ENCODE results near the gene SMG9. TPM values are rescaled to one million over a fixed set of nuclear protein-coding genes. Genes with fewer than 3 reads are reported as not detected.
A peak's percentile ranks its signal among the peaks of the same experiment; 100 is the strongest.

SMG9 gene
- total and polyA plus RNA-seq, 2 of the 13 experiments (the other 11 are each of a cell fraction or from before 2014, with no cell fraction given) = 16.1 to 18.7 TPM

DNA sequence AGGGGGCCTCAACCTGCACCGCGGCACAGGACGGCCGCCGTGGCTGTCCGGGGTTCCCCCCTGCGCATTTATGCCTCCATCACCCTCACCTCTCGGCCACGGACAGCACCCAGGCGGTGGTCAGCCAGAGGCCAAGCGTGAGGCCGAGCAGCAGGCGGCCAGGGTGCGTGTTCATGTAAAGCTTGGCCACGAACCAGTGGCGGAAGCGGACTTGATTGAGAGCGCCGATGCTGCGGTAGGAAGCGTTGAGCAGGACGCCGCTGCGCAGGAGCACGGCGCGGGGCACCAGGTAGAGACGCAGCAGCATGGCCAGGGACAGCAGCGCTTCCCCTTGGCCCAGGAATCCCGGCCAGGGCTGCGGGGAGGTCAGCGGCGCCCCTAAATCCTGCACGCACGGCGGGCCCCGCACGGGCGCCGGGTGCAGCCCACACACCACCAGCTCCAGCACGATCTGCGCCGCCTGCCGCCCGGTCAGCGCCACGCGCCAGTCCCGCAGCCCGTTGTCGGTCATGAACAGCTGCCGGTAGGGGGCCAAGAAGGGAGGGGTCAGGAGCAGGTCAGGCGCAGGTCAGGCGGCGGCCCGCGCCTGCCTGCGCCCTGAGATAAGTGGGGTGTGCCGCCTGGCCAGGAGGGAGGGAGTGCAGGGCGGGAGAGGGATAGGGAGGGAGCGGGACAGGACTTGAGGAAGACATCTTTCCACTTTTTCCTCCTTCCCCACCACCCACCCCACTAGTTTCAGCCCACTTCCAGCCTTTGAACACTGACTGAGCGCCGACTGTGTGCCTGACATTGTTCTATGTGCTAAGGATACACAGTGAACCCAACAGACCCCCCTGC is 19.6 kb upstream of the SMG9 start (continued):
- TF ChIP-seq, protein P1, sequence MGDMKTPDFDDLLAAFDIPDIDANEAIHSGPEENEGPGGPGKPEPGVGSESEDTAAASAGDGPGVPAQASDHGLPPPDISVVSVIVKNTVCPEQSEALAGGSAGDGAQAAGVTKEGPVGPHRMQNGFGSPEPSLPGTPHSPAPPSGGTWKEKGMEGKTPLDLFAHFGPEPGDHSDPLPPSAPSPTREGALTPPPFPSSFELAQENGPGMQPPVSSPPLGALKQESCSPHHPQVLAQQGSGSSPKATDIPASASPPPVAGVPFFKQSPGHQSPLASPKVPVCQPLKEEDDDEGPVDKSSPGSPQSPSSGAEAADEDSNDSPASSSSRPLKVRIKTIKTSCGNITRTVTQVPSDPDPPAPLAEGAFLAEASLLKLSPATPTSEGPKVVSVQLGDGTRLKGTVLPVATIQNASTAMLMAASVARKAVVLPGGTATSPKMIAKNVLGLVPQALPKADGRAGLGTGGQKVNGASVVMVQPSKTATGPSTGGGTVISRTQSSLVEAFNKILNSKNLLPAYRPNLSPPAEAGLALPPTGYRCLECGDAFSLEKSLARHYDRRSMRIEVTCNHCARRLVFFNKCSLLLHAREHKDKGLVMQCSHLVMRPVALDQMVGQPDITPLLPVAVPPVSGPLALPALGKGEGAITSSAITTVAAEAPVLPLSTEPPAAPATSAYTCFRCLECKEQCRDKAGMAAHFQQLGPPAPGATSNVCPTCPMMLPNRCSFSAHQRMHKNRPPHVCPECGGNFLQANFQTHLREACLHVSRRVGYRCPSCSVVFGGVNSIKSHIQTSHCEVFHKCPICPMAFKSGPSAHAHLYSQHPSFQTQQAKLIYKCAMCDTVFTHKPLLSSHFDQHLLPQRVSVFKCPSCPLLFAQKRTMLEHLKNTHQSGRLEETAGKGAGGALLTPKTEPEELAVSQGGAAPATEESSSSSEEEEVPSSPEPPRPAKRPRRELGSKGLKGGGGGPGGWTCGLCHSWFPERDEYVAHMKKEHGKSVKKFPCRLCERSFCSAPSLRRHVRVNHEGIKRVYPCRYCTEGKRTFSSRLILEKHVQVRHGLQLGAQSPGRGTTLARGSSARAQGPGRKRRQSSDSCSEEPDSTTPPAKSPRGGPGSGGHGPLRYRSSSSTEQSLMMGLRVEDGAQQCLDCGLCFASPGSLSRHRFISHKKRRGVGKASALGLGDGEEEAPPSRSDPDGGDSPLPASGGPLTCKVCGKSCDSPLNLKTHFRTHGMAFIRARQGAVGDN (CRISPR knock-in tag; IDR thresholded peaks at IDR 0.05) = peak; percentile 81
- peak; percentile 44; the same call in 1 of the 2 replicates for TF ChIP-seq ZNF556 (CRISPR knock-in tag; IDR thresholded peaks at IDR 0.05; ENCODE audit: borderline replicate concordance)
- peak; percentile 56 to 84; a peak in 3 of 4 replicates for TF ChIP-seq NR2F1 (CRISPR knock-in tag; IDR thresholded peaks at IDR 0.05)
- 0 out of 2 replicates have a peak, but pooled peaks have one; percentile 23 for TF ChIP-seq ZNF12 (CRISPR knock-in tag; IDR thresholded peaks at IDR 0.05)
- peak; percentile 68; the same call in 1 of the 2 replicates for TF ChIP-seq KAT7 (CRISPR knock-in tag; IDR thresholded peaks at IDR 0.05; ENCODE audit: borderline replicate concordance)
- TF ChIP-seq, protein P2, sequence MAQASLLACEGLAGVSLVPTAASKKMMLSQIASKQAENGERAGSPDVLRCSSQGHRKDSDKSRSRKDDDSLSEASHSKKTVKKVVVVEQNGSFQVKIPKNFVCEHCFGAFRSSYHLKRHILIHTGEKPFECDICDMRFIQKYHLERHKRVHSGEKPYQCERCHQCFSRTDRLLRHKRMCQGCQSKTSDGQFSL (CRISPR knock-in tag; IDR thresholded peaks at IDR 0.05) = 0 out of 2 replicates have a peak, but pooled peaks have one; percentile 27
- peak; percentile 69; the same call in 1 of the 2 replicates for TF ChIP-seq ZNF768 (CRISPR knock-in tag; IDR thresholded peaks at IDR 0.05)
- TF ChIP-seq AGO1 (IDR thresholded peaks at IDR 0.05; ENCODE audit: low read depth, low read length, poor library complexity, severe bottlenecking) = peak; percentile 45
- TF ChIP-seq MIER3 (CRISPR knock-in tag; IDR thresholded peaks at IDR 0.05; ENCODE audit: borderline replicate concordance) = 0 out of 2 replicates have a peak, but pooled peaks have one; percentile 42
- TF ChIP-seq ZNF510 (CRISPR knock-in tag; IDR thresholded peaks at IDR 0.05; ENCODE audit: low read depth) = 0 out of 2 replicates have a peak, but pooled peaks have one; percentile 46
- no peak for TF ChIP-seq SP140L (CRISPR knock-in tag; IDR thresholded peaks at IDR 0.05; ENCODE audit: borderline replicate concordance)
- TF ChIP-seq, protein P3, sequence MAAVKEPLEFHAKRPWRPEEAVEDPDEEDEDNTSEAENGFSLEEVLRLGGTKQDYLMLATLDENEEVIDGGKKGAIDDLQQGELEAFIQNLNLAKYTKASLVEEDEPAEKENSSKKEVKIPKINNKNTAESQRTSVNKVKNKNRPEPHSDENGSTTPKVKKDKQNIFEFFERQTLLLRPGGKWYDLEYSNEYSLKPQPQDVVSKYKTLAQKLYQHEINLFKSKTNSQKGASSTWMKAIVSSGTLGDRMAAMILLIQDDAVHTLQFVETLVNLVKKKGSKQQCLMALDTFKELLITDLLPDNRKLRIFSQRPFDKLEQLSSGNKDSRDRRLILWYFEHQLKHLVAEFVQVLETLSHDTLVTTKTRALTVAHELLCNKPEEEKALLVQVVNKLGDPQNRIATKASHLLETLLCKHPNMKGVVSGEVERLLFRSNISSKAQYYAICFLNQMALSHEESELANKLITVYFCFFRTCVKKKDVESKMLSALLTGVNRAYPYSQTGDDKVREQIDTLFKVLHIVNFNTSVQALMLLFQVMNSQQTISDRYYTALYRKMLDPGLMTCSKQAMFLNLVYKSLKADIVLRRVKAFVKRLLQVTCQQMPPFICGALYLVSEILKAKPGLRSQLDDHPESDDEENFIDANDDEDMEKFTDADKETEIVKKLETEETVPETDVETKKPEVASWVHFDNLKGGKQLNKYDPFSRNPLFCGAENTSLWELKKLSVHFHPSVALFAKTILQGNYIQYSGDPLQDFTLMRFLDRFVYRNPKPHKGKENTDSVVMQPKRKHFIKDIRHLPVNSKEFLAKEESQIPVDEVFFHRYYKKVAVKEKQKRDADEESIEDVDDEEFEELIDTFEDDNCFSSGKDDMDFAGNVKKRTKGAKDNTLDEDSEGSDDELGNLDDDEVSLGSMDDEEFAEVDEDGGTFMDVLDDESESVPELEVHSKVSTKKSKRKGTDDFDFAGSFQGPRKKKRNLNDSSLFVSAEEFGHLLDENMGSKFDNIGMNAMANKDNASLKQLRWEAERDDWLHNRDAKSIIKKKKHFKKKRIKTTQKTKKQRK (IDR thresholded peaks at IDR 0.05; ENCODE audit: low read length) = no peak
- TF ChIP-seq CCAR2 (optimal IDR thresholded peaks at IDR 0.05; ENCODE audit: low read depth, low read length) = no peak
- peak; percentile 48 for TF ChIP-seq ZNF501 (CRISPR knock-in tag; IDR thresholded peaks at IDR 0.05)
- TF ChIP-seq YY1 (IDR thresholded peaks at IDR 0.05; ENCODE audit: insufficient read depth, insufficient replicate concordance, low read depth, low read length) = peak; percentile 25

Measured in HepG2 (cell line).